ENCODE results near the gene NUP153. TPM values are rescaled to one million over a fixed set of nuclear protein-coding genes. Genes with fewer than 3 reads are reported as not detected.

NUP153 gene
- total RNA-seq, 1 donor from 2014 or later: 39.0 TPM

- peaks cover 2% of the 10 kb centered on the region for H3K27me3 Mint-ChIP-seq (ENCODE audit: unreplicated experiment)
- H3K27ac Mint-ChIP-seq (ENCODE audit: unreplicated experiment): no peak overlapping the region
- peaks cover 6% of the 10 kb centered on the region for H3K4me1 Mint-ChIP-seq (ENCODE audit: unreplicated experiment)
- TF ChIP-seq CTCF (IDR thresholded peaks at IDR 0.05; ENCODE audit: unreplicated experiment): no peak
- peaks cover 14% of the 10 kb centered on the region for H3K36me3 Mint-ChIP-seq (ENCODE audit: low read depth, unreplicated experiment)
- no peak overlapping the region for H3K4me3 Mint-ChIP-seq (ENCODE audit: unreplicated experiment)
- no peaks in the 10 kb centered on the region for H3K9me3 Mint-ChIP-seq (ENCODE audit: unreplicated experiment)
- no peak for DNase-seq (ENCODE audit: low spot score)
Measured at GRCh38 chr6:17679726-17680125, 27.0 kb downstream of the NUP153 start.

- TF ChIP-seq CTCF (IDR thresholded peaks at IDR 0.05; ENCODE audit: unreplicated experiment): no peak
- no peaks in the 10 kb centered on the region for H3K9me3 Mint-ChIP-seq (ENCODE audit: unreplicated experiment)
- DNase-seq (ENCODE audit: low spot score): no peak
- peaks cover 2% of the 10 kb centered on the region for H3K4me1 Mint-ChIP-seq (ENCODE audit: unreplicated experiment)
- no peak overlapping the region for H3K4me3 Mint-ChIP-seq (ENCODE audit: unreplicated experiment)
- H3K27me3 Mint-ChIP-seq (ENCODE audit: unreplicated experiment): peaks cover 2% of the 10 kb centered on the region
- no peak overlapping the region for H3K27ac Mint-ChIP-seq (ENCODE audit: unreplicated experiment)
- H3K36me3 Mint-ChIP-seq (ENCODE audit: low read depth, unreplicated experiment): peaks cover 7% of the 10 kb centered on the region
Measured at GRCh38 chr6:17677602-17678001, 29.1 kb downstream of the NUP153 start.

- H3K27ac Mint-ChIP-seq (ENCODE audit: unreplicated experiment): no peak overlapping the region
- no peak for DNase-seq (ENCODE audit: low spot score)
- H3K27me3 Mint-ChIP-seq (ENCODE audit: unreplicated experiment): peaks cover 2% of the 10 kb centered on the region
- no peaks in the 10 kb centered on the region for H3K9me3 Mint-ChIP-seq (ENCODE audit: unreplicated experiment)
- no peak for TF ChIP-seq CTCF (IDR thresholded peaks at IDR 0.05; ENCODE audit: unreplicated experiment)
- H3K4me1 Mint-ChIP-seq (ENCODE audit: unreplicated experiment): no peaks in the 10 kb centered on the region
- H3K4me3 Mint-ChIP-seq (ENCODE audit: unreplicated experiment): no peak overlapping the region
- peaks cover 20% of the 10 kb centered on the region for H3K36me3 Mint-ChIP-seq (ENCODE audit: low read depth, unreplicated experiment)
Measured at GRCh38 chr6:17673543-17674254, 33.0 kb downstream of the NUP153 start.

- Mint-ChIP-seq H3K27me3 (ENCODE audit: unreplicated experiment) (no peaks in the 10 kb centered on the region), H3K4me1 (ENCODE audit: unreplicated experiment) (no peaks in the 10 kb centered on the region), H3K9me3 (ENCODE audit: unreplicated experiment) (no peaks in the 10 kb centered on the region), H3K4me3 (ENCODE audit: unreplicated experiment) (no peak overlapping the region), H3K36me3 (ENCODE audit: low read depth, unreplicated experiment) (peaks cover 20% of the 10 kb centered on the region), H3K27ac (ENCODE audit: unreplicated experiment) (no peak overlapping the region)
- TF ChIP-seq CTCF (IDR thresholded peaks at IDR 0.05; ENCODE audit: unreplicated experiment): no peak
- no peak for DNase-seq (ENCODE audit: low spot score)
Measured at GRCh38 chr6:17672064-17672718, 34.5 kb downstream of the NUP153 start.

- DNase-seq (ENCODE audit: low spot score): no peak
- TF ChIP-seq CTCF (IDR thresholded peaks at IDR 0.05; ENCODE audit: unreplicated experiment): no peak
- no peak overlapping the region for H3K27ac Mint-ChIP-seq (ENCODE audit: unreplicated experiment)
- H3K4me3 Mint-ChIP-seq (ENCODE audit: unreplicated experiment): no peak overlapping the region
- no peaks in the 10 kb centered on the region for H3K4me1 Mint-ChIP-seq (ENCODE audit: unreplicated experiment)
- peaks cover 20% of the 10 kb centered on the region for H3K36me3 Mint-ChIP-seq (ENCODE audit: low read depth, unreplicated experiment)
- H3K9me3 Mint-ChIP-seq (ENCODE audit: unreplicated experiment): no peaks in the 10 kb centered on the region
- no peaks in the 10 kb centered on the region for H3K27me3 Mint-ChIP-seq (ENCODE audit: unreplicated experiment)
Measured at GRCh38 chr6:17666646-17667045, 40.1 kb downstream of the NUP153 start.

All from endothelial cell (in vitro differentiated cells).